SU-DHL-6 (cell line): ENCODE measurements around the gene NLRP8.

Experiments
- H2AFZ ChIP-seq: fragments of 200-600 bp; sonication (generic); 2 replicates; pipeline ENCODE4 v1.6.1; 2014; ENCODE audit warnings: low read depth, mild to moderate bottlenecking, moderate library complexity, mixed read lengths, antibody characterized with exemption, low read length; ENCODE audit not compliant: severe bottlenecking
- H3F3A ChIP-seq: fragments of 200-600 bp; shearing (Covaris generic); 2 replicates; pipeline ENCODE4 v1.6.0; 2016; ENCODE audit warnings: antibody characterized with exemption, mild to moderate bottlenecking; ENCODE audit not compliant: insufficient read depth
- H3K27ac ChIP-seq: fragments of 200-600 bp; sonication (generic); 2 replicates; pipeline ENCODE4 v1.5.1; 2016; ENCODE audit warnings: low read depth, mild to moderate bottlenecking, low read length, moderate library complexity, mixed read lengths
- H3K27me3 ChIP-seq: fragments of 200-600 bp; sonication (generic), shearing (Covaris generic); 2 replicates; pipeline ENCODE4 v1.6.0; 2014; ENCODE audit warnings: mild to moderate bottlenecking, low read length
- H3K36me3 ChIP-seq: fragments of 200-600 bp; sonication (generic); 2 replicates; pipeline ENCODE4 v1.6.1; 2014; ENCODE audit warnings: mild to moderate bottlenecking, low read length, mixed read lengths
- H3K4me2 ChIP-seq: fragments of 300-600, 200-600 bp; shearing (Covaris generic), sonication (generic); 2 replicates; pipeline ENCODE4 v1.6.0; 2014; ENCODE audit warnings: low read length, low read depth, mild to moderate bottlenecking; ENCODE audit not compliant: poor library complexity, severe bottlenecking
- H3K4me3 ChIP-seq: fragments of 200-600 bp; sonication (generic); 2 replicates; pipeline ENCODE4 v1.5.1; 2014; ENCODE audit warnings: antibody characterized with exemption, low read length, mild to moderate bottlenecking, mixed read lengths; ENCODE audit not compliant: insufficient read depth, poor library complexity, severe bottlenecking
- H3K79me2 ChIP-seq: fragments of 200-600 bp; sonication (generic); 2 replicates; pipeline ENCODE4 v1.6.1; 2014; ENCODE audit warnings: mild to moderate bottlenecking, low read length, moderate library complexity; ENCODE audit not compliant: insufficient read depth
- H3K9ac ChIP-seq: fragments of 200-600 bp; sonication (generic); 2 replicates; pipeline ENCODE4 v1.7.0; 2014; ENCODE audit warnings: mild to moderate bottlenecking, low read length
- H3K9me2 ChIP-seq: fragments of 200-600 bp; sonication (generic); replicated peaks from 2 replicates; pipeline ENCODE4 v1.6.1; 2014; ENCODE audit warnings: low read length; ENCODE audit not compliant: insufficient read depth
- H3K9me3 ChIP-seq: fragments of 200-600 bp; sonication (generic); 2 replicates; pipeline ENCODE4 v1.6.1; 2014; ENCODE audit warnings: low read length, mixed read lengths; ENCODE audit not compliant: insufficient read depth
- H4K20me1 ChIP-seq: fragments of 200-600 bp; sonication (generic); 2 replicates; pipeline ENCODE4 v1.6.1; 2014; ENCODE audit warnings: low read depth, mild to moderate bottlenecking, antibody characterized with exemption, low read length, moderate library complexity, mixed read lengths
- CTCF ChIP-seq: fragments of 200-600 bp; sonication (generic); IDR thresholded peaks from one replicate; pipeline ENCODE4 v1.5.1; 2017; ENCODE audit warnings: antibody characterized with exemption, mild to moderate bottlenecking, low read length, moderate library complexity; ENCODE audit not compliant: insufficient read depth, poor library complexity, severe bottlenecking
- EZH2phosphoT487 ChIP-seq: fragments of 200-600 bp; sonication (generic), shearing (Covaris generic); conservative IDR thresholded peaks from 2 replicates; pipeline ENCODE4 v1.6.1; 2018; ENCODE audit warnings: mild to moderate bottlenecking, antibody characterized with exemption, low read length, moderate library complexity, mixed read lengths

NLRP8 gene

GRCh38 chr19:55947532-55947931 lies at the start of gene NLRP8:
Gene NLRP8 (plus strand): TSS chr19:55947832.
- H3K4me2 ChIP-seq = no peak within 1 kb of the TSS
- no peaks in the 10 kb centered on the region for H3K9me2 ChIP-seq
- H3K36me3 ChIP-seq = no peaks in the 10 kb centered on the region
- H3K9me3 ChIP-seq = no peaks in the 10 kb centered on the region
- no peak for TF ChIP-seq CTCF
- H3K27ac ChIP-seq = no peak within 1 kb of the TSS
- no peaks in the 10 kb centered on the region for H3K27me3 ChIP-seq
- no peaks in the 10 kb centered on the region for H4K20me1 ChIP-seq
- no peak within 1 kb of the TSS for H3K9ac ChIP-seq
- no peaks in the 10 kb centered on the region for H3K79me2 ChIP-seq
- H3K4me3 ChIP-seq = no peak within 1 kb of the TSS
- H2AFZ ChIP-seq = no peak within 1 kb of the TSS
- no peaks in the 10 kb centered on the region for H3F3A ChIP-seq

GRCh38 chr19:55898911-55899310 lies 48.7 kb upstream of the NLRP8 start:
- Histone ChIP-seq H2AFZ (no peak overlapping the region), H3F3A (no peaks in the 10 kb centered on the region)

GRCh38 chr19:55901369-55902079 lies 46.1 kb upstream of the NLRP8 start:
- no peaks in the 10 kb centered on the region for H4K20me1 ChIP-seq
- H2AFZ ChIP-seq = no peak overlapping the region
- no peak overlapping the region for H3K4me3 ChIP-seq
- no peak overlapping the region for H3K9ac ChIP-seq
- H3K79me2 ChIP-seq = no peaks in the 10 kb centered on the region
- no peaks in the 10 kb centered on the region for H3K9me3 ChIP-seq
- no peak overlapping the region for H3K4me2 ChIP-seq
- TF ChIP-seq EZH2phosphoT487 (no peak), CTCF (no peak)
- no peaks in the 10 kb centered on the region for H3K9me2 ChIP-seq
- no peaks in the 10 kb centered on the region for H3K27me3 ChIP-seq
- H3F3A ChIP-seq = no peaks in the 10 kb centered on the region
- H3K36me3 ChIP-seq = no peaks in the 10 kb centered on the region
- no peak overlapping the region for H3K27ac ChIP-seq

More at GRCh38 chr19:55898911-55899310, 48.7 kb upstream of the NLRP8 start:
- no peak overlapping the region for H3K4me2 ChIP-seq
- no peak overlapping the region for H3K9ac ChIP-seq
- no peaks in the 10 kb centered on the region for H4K20me1 ChIP-seq
- H3K36me3 ChIP-seq = no peaks in the 10 kb centered on the region
- H3K27ac ChIP-seq = no peak overlapping the region
- no peaks in the 10 kb centered on the region for H3K9me2 ChIP-seq
- H3K27me3 ChIP-seq = no peaks in the 10 kb centered on the region
- no peaks in the 10 kb centered on the region for H3K9me3 ChIP-seq
- H3K4me3 ChIP-seq = no peak overlapping the region
- H3K79me2 ChIP-seq = no peaks in the 10 kb centered on the region
- TF ChIP-seq EZH2phosphoT487 = no peak

GRCh38 chr19:55902080-55902751 lies 45.4 kb upstream of the NLRP8 start:
- H4K20me1 ChIP-seq = no peaks in the 10 kb centered on the region
- no peak overlapping the region for H3K9ac ChIP-seq
- H3K27ac ChIP-seq = no peak overlapping the region
- H3K36me3 ChIP-seq = no peaks in the 10 kb centered on the region
- no peak overlapping the region for H2AFZ ChIP-seq
- no peaks in the 10 kb centered on the region for H3K9me2 ChIP-seq
- H3K4me2 ChIP-seq = no peak overlapping the region
- no peaks in the 10 kb centered on the region for H3K79me2 ChIP-seq
- H3K27me3 ChIP-seq = no peaks in the 10 kb centered on the region
- no peaks in the 10 kb centered on the region for H3K9me3 ChIP-seq
- no peaks in the 10 kb centered on the region for H3F3A ChIP-seq
- TF ChIP-seq CTCF (no peak), EZH2phosphoT487 (no peak)
- no peak overlapping the region for H3K4me3 ChIP-seq
